HUES48 (cell line): ENCODE measurements around the gene FGD5.

Experiments
- H3K27ac ChIP-seq: one replicate; pipeline ENCODE4 v1.7.0; 2013; ENCODE audit warnings: low read depth, low read length, inconsistent platforms
- H3K27me3 ChIP-seq: 2 replicates; pipeline ENCODE4 v1.6.1; 2013; ENCODE audit warnings: mild to moderate bottlenecking, low read length; ENCODE audit not compliant: control insufficient read depth, insufficient read depth
- H3K36me3 ChIP-seq: 2 replicates; pipeline ENCODE4 v1.6.1; 2013; ENCODE audit warnings: low read length; ENCODE audit not compliant: control insufficient read depth, insufficient read depth
- H3K4me1 ChIP-seq: 2 replicates; pipeline ENCODE4 v1.6.1; 2013; ENCODE audit warnings: mild to moderate bottlenecking, low read length; ENCODE audit not compliant: control insufficient read depth, insufficient read depth
- H3K4me3 ChIP-seq: 2 replicates; pipeline ENCODE4 v1.5.1; 2013; ENCODE audit warnings: mild to moderate bottlenecking, low read depth, low read length
- H3K9ac ChIP-seq: 2 replicates; pipeline ENCODE4 v1.6.1; 2013; ENCODE audit warnings: mild to moderate bottlenecking, low read depth, low read length, moderate library complexity
- H3K9me3 ChIP-seq: 2 replicates; pipeline ENCODE4 v1.6.1; 2013; ENCODE audit warnings: low read length; ENCODE audit not compliant: control insufficient read depth, insufficient read depth

FGD5 gene

DNA sequence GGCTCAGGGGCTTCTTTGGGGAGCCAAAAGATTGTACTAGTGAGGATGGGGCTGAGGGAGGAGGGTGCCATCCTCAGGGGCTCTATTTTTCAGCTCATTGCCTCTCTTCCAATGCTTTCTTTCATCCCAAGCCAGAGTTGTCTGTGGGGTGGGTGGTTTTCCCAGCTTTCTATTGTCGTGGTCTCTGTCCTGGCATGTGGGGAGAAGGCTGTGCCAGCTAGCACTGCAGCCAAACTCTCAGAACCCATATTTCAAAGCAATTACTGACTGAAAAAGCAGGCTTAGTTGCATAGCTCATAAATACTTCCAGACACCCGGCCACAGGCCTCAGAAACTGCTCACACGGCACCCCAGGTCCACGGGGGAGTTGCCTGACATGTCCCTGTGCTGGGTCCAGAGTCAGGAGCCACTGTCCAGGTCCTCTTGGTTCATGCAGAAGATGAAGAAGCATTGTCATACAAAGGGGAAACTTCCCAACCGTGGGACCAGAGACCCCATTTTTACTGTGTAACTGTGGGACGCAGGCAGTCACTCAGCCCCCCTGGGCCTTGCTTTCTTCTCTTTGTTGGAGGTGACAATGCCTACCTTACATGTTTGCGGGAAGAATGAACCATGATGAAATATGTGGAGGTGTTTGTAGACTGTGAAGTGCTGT is 27.6 kb downstream of the FGD5 start:
- Histone ChIP-seq H3K9ac (no peak overlapping the region), H3K27ac (peak overlapping the region; percentile 11), H3K9me3 (no peaks in the 10 kb centered on the region), H3K4me1 (peaks cover 29% of the 10 kb centered on the region), H3K27me3 (no peaks in the 10 kb centered on the region), H3K4me3 (no peak overlapping the region), H3K36me3 (no peaks in the 10 kb centered on the region)

DNA sequence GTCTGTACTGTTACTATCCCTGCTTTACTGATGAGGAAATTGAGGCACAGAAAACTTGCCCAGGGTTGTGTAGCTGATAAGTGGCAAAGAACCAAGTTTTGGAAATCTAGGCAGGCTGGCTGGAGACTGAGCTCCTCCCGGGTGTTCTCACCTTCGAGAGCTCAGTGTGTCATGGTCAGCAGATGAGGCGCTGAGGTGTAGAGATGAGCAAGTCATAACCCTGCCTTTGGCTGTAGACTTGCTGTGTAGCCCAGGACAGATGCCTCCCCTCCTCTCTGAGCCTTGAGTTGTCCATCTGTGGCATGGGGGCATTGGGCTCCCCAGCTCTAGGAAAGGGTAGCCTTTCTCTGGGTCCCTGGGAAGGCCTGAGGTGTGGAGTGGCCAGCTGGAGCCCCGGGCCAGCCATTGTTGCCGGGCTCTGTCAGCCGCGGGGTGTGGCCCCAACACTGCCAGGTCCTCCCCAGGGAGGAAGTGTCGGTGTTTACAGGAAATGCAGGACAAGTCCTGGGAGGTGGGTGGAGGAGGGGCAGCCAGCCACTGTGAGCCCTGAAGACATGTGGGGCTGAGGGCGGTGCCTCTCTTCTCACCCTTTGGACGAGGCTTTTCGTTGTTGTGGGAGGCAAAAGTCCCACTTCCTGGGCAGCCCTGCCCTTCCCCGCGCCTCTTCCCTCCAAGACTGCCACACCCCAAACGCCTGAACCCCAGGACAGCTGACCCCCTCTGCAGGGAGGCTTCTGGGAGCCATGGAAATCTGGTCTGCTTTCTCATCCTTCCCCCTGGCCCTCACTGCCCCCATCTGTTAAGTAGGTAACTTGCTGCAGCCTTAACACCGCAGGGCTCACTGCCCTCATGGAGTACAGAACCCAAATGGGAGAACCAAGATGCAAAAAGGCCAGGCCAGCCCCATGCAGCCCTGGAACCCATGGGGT is 29.1 kb downstream of the FGD5 start:
- H3K4me1 ChIP-seq, result peaks cover 32% of the 10 kb centered on the region
- H3K36me3 ChIP-seq, result no peaks in the 10 kb centered on the region
- H3K27me3 ChIP-seq, result no peaks in the 10 kb centered on the region
- H3K4me3 ChIP-seq, result 0 out of 2 replicates have a peak overlapping the region, but pooled peaks have one; percentile 14
- H3K9ac ChIP-seq, result peak overlapping the region; percentile 20; the same call in 1 of the 2 replicates
- peak overlapping the region; percentile 83 for H3K27ac ChIP-seq
- no peaks in the 10 kb centered on the region for H3K9me3 ChIP-seq

DNA sequence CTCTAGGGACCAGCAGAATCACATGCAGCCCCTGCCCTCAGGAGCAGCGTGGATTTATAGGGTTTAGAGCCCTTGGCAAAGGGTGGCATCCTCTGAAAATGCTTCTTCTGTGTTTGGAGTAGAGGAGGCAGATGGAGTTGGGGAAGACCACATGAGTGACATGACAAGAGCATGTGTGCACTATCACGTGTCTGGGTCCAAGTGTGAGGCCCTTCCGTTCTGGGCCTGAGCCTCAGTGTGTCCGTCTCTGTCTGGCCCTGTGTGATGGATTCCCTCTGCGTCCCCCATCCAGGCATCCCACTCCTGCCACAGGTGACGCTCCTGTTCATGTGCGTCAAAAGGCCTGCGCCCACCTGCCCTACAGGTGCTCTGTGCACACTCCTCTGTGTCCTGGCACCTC is 30.1 kb downstream of the FGD5 start:
- Histone ChIP-seq H3K36me3 (no peaks in the 10 kb centered on the region), H3K9ac (no peak overlapping the region), H3K27ac (no peak overlapping the region), H3K27me3 (no peaks in the 10 kb centered on the region), H3K4me3 (no peak overlapping the region), H3K4me1 (peaks cover 39% of the 10 kb centered on the region), H3K9me3 (no peaks in the 10 kb centered on the region)

DNA sequence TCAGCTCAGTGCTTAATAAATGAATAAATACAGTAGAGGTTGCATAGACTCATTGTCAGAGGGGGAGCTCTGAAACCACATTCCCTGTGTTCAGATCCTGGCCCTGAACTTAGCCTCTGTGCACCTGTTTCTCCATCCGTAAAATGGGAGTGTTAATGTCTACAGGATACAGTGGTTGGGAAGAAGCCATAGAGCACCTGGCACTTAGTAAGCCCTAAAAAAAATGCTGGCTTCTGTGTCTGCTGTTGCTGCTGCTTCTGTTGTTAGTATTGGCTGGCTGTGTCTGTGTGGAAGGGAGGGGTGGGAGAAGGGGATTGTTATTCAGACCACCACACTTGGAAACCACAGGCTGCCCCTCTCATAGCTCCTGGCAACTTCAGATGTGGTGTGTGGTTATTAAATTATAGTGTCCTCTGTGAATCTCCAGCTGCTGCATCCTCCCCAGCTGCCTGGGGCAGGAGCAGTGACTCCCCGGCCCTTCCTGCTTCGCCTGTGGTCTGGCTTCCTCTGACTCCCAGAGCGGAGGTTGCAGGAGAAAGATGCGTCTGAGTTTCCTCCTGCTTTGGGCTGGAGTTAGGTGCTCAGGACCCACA is 31.0 kb downstream of the FGD5 start:
- Histone ChIP-seq H3K27me3 (no peaks in the 10 kb centered on the region), H3K36me3 (no peaks in the 10 kb centered on the region), H3K4me3 (no peak overlapping the region), H3K9ac (no peak overlapping the region), H3K27ac (no peak overlapping the region), H3K4me1 (peaks cover 39% of the 10 kb centered on the region), H3K9me3 (no peaks in the 10 kb centered on the region)

DNA sequence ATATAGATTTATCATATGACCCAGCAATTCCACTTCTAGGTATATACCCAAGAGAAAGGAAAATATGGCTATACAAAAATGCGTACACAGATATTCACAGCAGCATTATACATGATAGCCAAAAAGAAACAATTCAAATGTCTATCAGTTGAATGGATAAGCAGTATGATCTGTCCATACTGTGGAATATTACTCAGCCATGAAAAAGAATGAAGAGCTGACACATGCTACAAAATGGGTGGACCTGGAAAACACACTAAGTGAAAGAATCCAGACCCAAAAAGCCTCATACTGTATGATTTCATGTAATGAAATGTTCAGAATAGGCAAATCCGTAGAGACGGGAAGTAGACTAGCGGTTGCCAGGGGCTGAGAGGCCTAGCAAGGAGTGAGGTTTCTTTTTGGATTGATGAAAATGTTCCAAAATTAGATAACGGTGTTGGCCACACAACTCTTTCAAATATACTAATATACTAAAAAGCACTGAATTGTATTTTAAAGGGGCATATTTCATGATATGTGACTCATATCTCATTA is 33.4 kb downstream of the FGD5 start:
- H3K9me3 ChIP-seq, result no peaks in the 10 kb centered on the region
- no peak overlapping the region for H3K4me3 ChIP-seq
- no peak overlapping the region for H3K27ac ChIP-seq
- no peaks in the 10 kb centered on the region for H3K27me3 ChIP-seq
- H3K4me1 ChIP-seq, result peaks cover 31% of the 10 kb centered on the region
- no peak overlapping the region for H3K9ac ChIP-seq
- no peaks in the 10 kb centered on the region for H3K36me3 ChIP-seq

DNA sequence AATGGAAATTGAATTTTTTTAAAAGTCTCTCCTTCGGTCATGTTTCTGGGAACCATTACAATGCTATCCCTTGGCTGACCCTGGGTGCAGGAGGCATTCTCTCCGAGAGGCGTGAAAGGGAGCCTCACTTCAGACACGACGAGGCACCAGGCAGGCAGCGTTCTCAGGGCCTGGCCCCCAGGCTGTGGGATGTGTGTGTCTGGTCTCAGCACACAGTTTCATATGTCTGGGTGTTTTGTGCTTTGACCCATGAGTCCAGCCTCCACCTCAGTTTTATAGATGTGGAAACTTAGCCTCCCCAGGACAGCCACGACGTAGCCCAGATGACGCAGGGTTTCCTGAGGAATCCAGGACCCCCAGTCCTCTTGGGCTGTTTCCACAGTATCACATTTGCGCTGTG is 34.0 kb downstream of the FGD5 start:
- Histone ChIP-seq H3K4me1 (peaks cover 25% of the 10 kb centered on the region), H3K27me3 (no peaks in the 10 kb centered on the region), H3K4me3 (no peak overlapping the region), H3K9me3 (no peaks in the 10 kb centered on the region), H3K36me3 (no peaks in the 10 kb centered on the region), H3K27ac (no peak overlapping the region), H3K9ac (no peak overlapping the region)

DNA sequence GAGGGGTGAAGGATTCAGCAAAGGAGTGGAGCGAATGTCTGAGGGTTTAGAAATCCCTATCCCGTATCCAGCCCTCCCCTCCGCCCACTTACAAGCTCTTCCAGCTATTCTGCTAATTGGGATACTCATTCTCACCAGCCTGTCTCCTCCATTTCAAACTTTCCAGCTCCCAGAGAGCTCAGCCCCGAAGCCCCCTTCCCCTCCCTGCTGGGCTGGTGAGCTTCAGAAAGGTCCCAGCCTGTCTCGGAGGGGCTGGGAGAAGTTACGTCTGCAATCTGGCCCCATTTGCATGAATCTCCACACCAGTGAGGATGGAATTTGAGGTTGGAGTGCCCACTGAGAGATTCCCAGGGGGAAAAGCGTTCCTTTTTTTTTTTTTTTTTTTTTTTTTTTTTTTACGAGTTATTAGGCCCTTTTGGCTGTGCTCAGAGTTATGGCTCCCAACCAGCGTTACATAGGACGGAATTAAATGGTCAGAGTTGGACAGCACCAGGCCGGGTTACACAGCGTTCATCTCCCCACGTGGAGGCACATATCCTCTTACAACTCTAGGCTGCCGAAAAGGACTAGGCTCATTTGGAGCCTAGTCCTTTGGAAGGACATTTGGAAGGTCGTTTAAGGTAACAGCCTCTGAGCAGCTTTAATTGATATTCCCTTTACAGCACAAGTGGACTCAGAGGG is 34.6 kb downstream of the FGD5 start:
- peaks cover 18% of the 10 kb centered on the region for H3K4me1 ChIP-seq
- no peak overlapping the region for H3K9ac ChIP-seq
- no peak overlapping the region for H3K27ac ChIP-seq
- H3K27me3 ChIP-seq, result no peaks in the 10 kb centered on the region
- H3K4me3 ChIP-seq, result no peak overlapping the region
- no peaks in the 10 kb centered on the region for H3K9me3 ChIP-seq
- no peaks in the 10 kb centered on the region for H3K36me3 ChIP-seq

DNA sequence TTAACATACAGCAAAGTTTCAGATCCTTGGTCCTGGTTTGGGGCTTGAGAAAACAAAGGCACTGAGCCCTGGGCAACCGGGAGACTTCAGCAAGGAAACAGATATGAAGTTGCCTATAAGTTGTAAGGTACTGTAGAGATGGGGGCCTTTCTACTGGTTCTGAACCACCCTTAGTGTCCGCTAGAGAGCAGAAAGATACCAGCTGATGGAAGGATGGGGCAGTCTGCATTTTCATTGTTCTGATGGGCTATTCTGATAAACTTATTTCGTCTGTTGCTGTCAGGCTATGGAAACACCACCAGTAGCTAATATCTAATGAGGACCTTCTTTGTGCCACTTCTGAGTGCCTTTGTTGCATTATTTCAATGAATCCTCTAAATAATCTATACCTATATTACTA is 38.7 kb downstream of the FGD5 start:
- no peaks in the 10 kb centered on the region for H3K27me3 ChIP-seq
- no peak overlapping the region for H3K4me3 ChIP-seq
- no peak overlapping the region for H3K9ac ChIP-seq
- no peaks in the 10 kb centered on the region for H3K9me3 ChIP-seq
- H3K27ac ChIP-seq, result no peak overlapping the region
- no peaks in the 10 kb centered on the region for H3K36me3 ChIP-seq
- H3K4me1 ChIP-seq, result peaks cover 10% of the 10 kb centered on the region

DNA sequence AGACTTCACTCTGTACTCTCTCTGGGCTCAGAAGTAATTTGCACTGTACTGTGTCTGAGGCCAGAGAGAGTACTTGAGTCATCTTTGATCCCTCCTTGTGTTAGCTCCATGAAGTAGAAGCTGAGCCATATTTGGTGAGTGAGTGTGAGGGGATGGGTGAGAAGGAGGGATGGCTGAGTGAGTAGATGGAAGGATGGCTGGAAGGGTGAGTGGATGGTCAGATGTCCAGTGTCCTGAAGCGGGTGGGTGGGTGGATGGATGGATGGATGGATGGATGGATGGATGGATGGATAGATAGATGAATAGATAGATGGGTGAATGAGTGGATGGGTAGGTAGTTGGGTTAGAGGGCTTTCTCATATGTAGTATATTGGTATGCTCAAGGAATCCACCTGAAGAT is 39.3 kb downstream of the FGD5 start:
- Histone ChIP-seq H3K9ac (no peak overlapping the region), H3K4me1 (peaks cover 5% of the 10 kb centered on the region), H3K4me3 (no peak overlapping the region), H3K27me3 (no peaks in the 10 kb centered on the region), H3K9me3 (no peaks in the 10 kb centered on the region), H3K36me3 (no peaks in the 10 kb centered on the region), H3K27ac (no peak overlapping the region)

DNA sequence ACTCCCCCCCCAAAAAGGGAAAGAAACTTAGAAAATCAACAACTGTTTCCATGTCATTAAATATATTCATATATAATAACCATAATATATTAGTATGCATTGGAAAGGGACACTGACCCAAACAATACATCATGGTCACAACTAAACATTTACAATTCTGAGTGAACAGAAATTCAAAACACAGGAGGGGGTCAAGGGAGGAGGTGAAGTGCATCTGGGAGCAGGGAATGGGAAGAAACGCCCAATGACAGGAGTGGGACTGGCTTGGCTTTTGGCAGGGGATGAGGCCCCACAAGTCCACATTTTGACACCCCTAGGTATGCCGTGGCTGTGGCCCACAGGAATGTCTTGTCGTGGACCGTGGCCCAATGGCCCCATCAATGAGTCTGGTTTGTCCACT is 41.1 kb downstream of the FGD5 start:
- no peak overlapping the region for H3K9ac ChIP-seq
- H3K4me1 ChIP-seq, result peaks cover 14% of the 10 kb centered on the region
- H3K27ac ChIP-seq, result no peak overlapping the region
- no peaks in the 10 kb centered on the region for H3K36me3 ChIP-seq
- H3K9me3 ChIP-seq, result no peaks in the 10 kb centered on the region
- no peak overlapping the region for H3K4me3 ChIP-seq
- no peaks in the 10 kb centered on the region for H3K27me3 ChIP-seq
